Natural killer cell (primary cell): ENCODE data around the gene PPP1R14C. TPM values are rescaled to one million over a fixed set of nuclear protein-coding genes. Genes with fewer than 3 reads are reported as not detected.

ENCODE experiments used
- ATAC-seq, 3 donors: fragments of 150-1000 bp in 2 of 3; fragments of 200-7000 bp in 1 of 3; cut with Tn5 transposase; 1 replicate in 1 of 3; 2 replicates in 2 of 3; pipeline ENCODE4 v1.10.0; 2021; ENCODE audit warnings: mild to moderate bottlenecking in 2 of 3, moderate library complexity in 2 of 3
- DNase-seq, 2 donors: peaks; one replicate each; pipeline versions ENCODE4 v3.0.0 to v3.0.0-alpha.2; 2013 to 2021; ENCODE audit warnings: mixed read lengths in 1 of 2
- H3K27ac ChIP-seq: one replicate; pipeline ENCODE4 v1.5.1; 2013; ENCODE audit warnings: mild to moderate bottlenecking, low read length
- H3K27me3 ChIP-seq: one replicate; pipeline ENCODE4 v1.6.1; 2013; ENCODE audit warnings: low read length; ENCODE audit not compliant: control insufficient read depth, insufficient read depth
- H3K36me3 ChIP-seq: one replicate; pipeline ENCODE4 v1.6.1; 2013; ENCODE audit warnings: low read length; ENCODE audit not compliant: control insufficient read depth, insufficient read depth
- H3K4me1 ChIP-seq: one replicate; pipeline ENCODE4 v1.6.1; 2013; ENCODE audit warnings: low read length; ENCODE audit not compliant: control insufficient read depth, insufficient read depth
- H3K4me3 ChIP-seq: one replicate; pipeline ENCODE4 v1.5.1; 2013; ENCODE audit warnings: low read length
- H3K9me3 ChIP-seq: one replicate; pipeline ENCODE4 v1.6.1; 2013; ENCODE audit warnings: low read length; ENCODE audit not compliant: control insufficient read depth, insufficient read depth
- H3K27ac Mint-ChIP-seq, 2 donors: one replicate each; pipeline ENCODE4 v1.8.0; 2022; ENCODE audit warnings: mild to moderate bottlenecking in 2 of 2, mixed read lengths in 2 of 2, moderate library complexity in 1 of 2
- H3K27me3 Mint-ChIP-seq, 2 donors: one replicate each; pipeline ENCODE4 v1.8.0; 2022; ENCODE audit warnings: low read depth in 2 of 2, mixed read lengths in 2 of 2
- H3K36me3 Mint-ChIP-seq: one replicate; pipeline ENCODE4 v1.8.0; 2022; ENCODE audit warnings: mixed read lengths
- H3K4me1 Mint-ChIP-seq, 2 donors: one replicate each; pipeline ENCODE4 v1.8.0; 2022; ENCODE audit warnings: mixed read lengths in 2 of 2
- H3K4me3 Mint-ChIP-seq: one replicate; pipeline ENCODE4 v1.8.0; 2022; ENCODE audit warnings: mild to moderate bottlenecking, moderate library complexity, mixed read lengths
- H3K9me3 Mint-ChIP-seq, 2 donors: one replicate each; pipeline ENCODE4 v1.8.0; 2022; ENCODE audit warnings: mixed read lengths in 2 of 2
- CTCF ChIP-seq: fragments of 200-600 bp; IDR thresholded peaks from one replicate; pipeline ENCODE4 v1.8.0; 2022; ENCODE audit warnings: antibody characterized with exemption
- WGBS: methylation state at CpG from one replicate; pipeline ENCODE4 v1.1.7; 2013; ENCODE audit warnings: missing lambda C conversion rate; ENCODE audit not compliant: insufficient coverage; 5-methylcytosine and 5-hydroxymethylcytosine counted together
- intact Hi-C: fragments of 100-400 bp; cut with micrococcal nuclease; formaldehyde crosslinking; loops from one replicate; pipeline ENCODE4 v1.14.2; 2022
- total RNA-seq, 4 donors: library from RNA; stranded (reverse); fragments of 120-200 nt in 1 of 4; gene quantifications; one replicate each; pipeline versions ENCODE4 v1.2.3 to v1.2.4, GENCODE V29; 2013 to 2022

Gene PPP1R14C
- total RNA-seq, 3 donors from 2014 or later (not counting 1 experiment from before 2014, with no cell fraction given): not detected

- H3K4me3 ChIP-seq: no peak overlapping the region
- Mint-ChIP-seq H3K36me3 (no peaks in the 10 kb centered on the region), H3K9me3 (no peaks in the 10 kb centered on the region), H3K27me3 (peaks cover 14 to 48% of the 10 kb centered on the region in 2 donors), H3K4me3 (no peak overlapping the region), H3K4me1 (no peaks in the 10 kb centered on the region), H3K27ac (no peak overlapping the region)
- no peaks in the 10 kb centered on the region for H3K4me1 ChIP-seq
- no peak for ATAC-seq
- no peaks in the 10 kb centered on the region for H3K27me3 ChIP-seq
- WGBS: 85% methylated on average over 6 of the region's 6 CpGs
- H3K36me3 ChIP-seq: no peaks in the 10 kb centered on the region
- intact Hi-C loops: no loop called here
- no peak for TF ChIP-seq CTCF
- H3K9me3 ChIP-seq: no peaks in the 10 kb centered on the region
- H3K27ac ChIP-seq: no peak overlapping the region
- DNase-seq: no peak
Measured at GRCh38 chr6:150220634-150221551, 78.0 kb downstream of the PPP1R14C start.

- intact Hi-C loops: no loop called here
- TF ChIP-seq CTCF: no peak
- Histone ChIP-seq H3K27ac (no peak overlapping the region), H3K4me1 (no peaks in the 10 kb centered on the region), H3K9me3 (no peaks in the 10 kb centered on the region), H3K27me3 (no peaks in the 10 kb centered on the region), H3K4me3 (no peak overlapping the region), H3K36me3 (no peaks in the 10 kb centered on the region)
- H3K4me1 Mint-ChIP-seq: no peaks in the 10 kb centered on the region
- H3K27ac Mint-ChIP-seq: no peak overlapping the region
- DNase-seq: no peak
- no peak for ATAC-seq
- WGBS: 100% methylated on average over 1 of the region's 3 CpGs
- no peaks in the 10 kb centered on the region for H3K9me3 Mint-ChIP-seq
- no peak overlapping the region for H3K4me3 Mint-ChIP-seq
- H3K36me3 Mint-ChIP-seq: no peaks in the 10 kb centered on the region
- H3K27me3 Mint-ChIP-seq: peaks cover 16 to 65% of the 10 kb centered on the region in 2 donors
Measured at GRCh38 chr6:150224820-150225219, 82.0 kb downstream of the PPP1R14C start.

- Mint-ChIP-seq H3K27me3 (peaks cover 19 to 52% of the 10 kb centered on the region in 2 donors), H3K4me3 (no peak overlapping the region)
- intact Hi-C loops: no loop called here
Measured at GRCh38 chr6:150227281-150227680, 84.4 kb downstream of the PPP1R14C start.

More at GRCh38 chr6:150227281-150227680, 84.4 kb downstream of the PPP1R14C start:
- Histone ChIP-seq H3K4me1 (no peaks in the 10 kb centered on the region), H3K27ac (no peak overlapping the region), H3K36me3 (no peaks in the 10 kb centered on the region), H3K27me3 (no peaks in the 10 kb centered on the region), H3K9me3 (no peaks in the 10 kb centered on the region), H3K4me3 (no peak overlapping the region)
- H3K9me3 Mint-ChIP-seq: no peaks in the 10 kb centered on the region
- DNase-seq (no peak), ATAC-seq (no peak)
- H3K36me3 Mint-ChIP-seq: no peaks in the 10 kb centered on the region
- H3K27ac Mint-ChIP-seq: no peak overlapping the region
- WGBS: 91% methylated on average over 3 of the region's 3 CpGs
- TF ChIP-seq CTCF: no peak
- H3K4me1 Mint-ChIP-seq: peaks cover 0 to under 1% of the 10 kb centered on the region in 2 donors
